SIG-M5 treated with dmso at 0.1 percent for 504 hours (cell line): ENCODE data around the gene RUVBL2.

Experiments
- DNase-seq: peaks from one replicate; lab custom pipeline; 2025; ENCODE audit not compliant: unreplicated experiment; lab: John Stamatoyannopoulos, UW

Gene RUVBL2

GRCh38 chr19:48963371-48964204 lies 30.1 kb upstream of the RUVBL2 start:
- peak; percentile 30 for DNase-seq

GRCh38 chr19:48964205-48965039 lies 29.3 kb upstream of the RUVBL2 start:
- DNase-seq = no peak

- DNase-seq = peak; percentile 92
These were observed 28.5 kb upstream of the RUVBL2 start, which contains the start of gene FTL for GRCh38 chr19:48965040-48965805. FTL (plus strand) TSS chr19:48965309; CDS start chr19:48965508, 199 bp downstream.

- peak; percentile 69 for DNase-seq
These were observed 27.7 kb upstream of the RUVBL2 start for GRCh38 chr19:48965806-48966540.

- DNase-seq = peak; percentile 44
These were observed 26.9 kb upstream of the RUVBL2 start for GRCh38 chr19:48966541-48967345.

- peak; percentile 88 for DNase-seq
These were observed 26.1 kb upstream of the RUVBL2 start for GRCh38 chr19:48967346-48968178.

- no peak for DNase-seq
These were observed 25.5 kb upstream of the RUVBL2 start for GRCh38 chr19:48968179-48968661.

- no peak for DNase-seq
These were observed 24.9 kb upstream of the RUVBL2 start for GRCh38 chr19:48968813-48969218.

GRCh38 chr19:48969276-48970138 lies 24.2 kb upstream of the RUVBL2 start:
- DNase-seq = peak; percentile 50

- no peak for DNase-seq
These were observed 23.4 kb upstream of the RUVBL2 start for GRCh38 chr19:48970139-48970766.

GRCh38 chr19:48970923-48971395 lies 22.7 kb upstream of the RUVBL2 start:
- DNase-seq = peak; percentile 78

- DNase-seq = peak; percentile 39
These were observed 17.5 kb upstream of the RUVBL2 start for GRCh38 chr19:48975947-48976847.

- DNase-seq = no peak
These were observed 16.6 kb upstream of the RUVBL2 start for GRCh38 chr19:48977061-48977460.

GRCh38 chr19:48982280-48982679 lies 11.4 kb upstream of the RUVBL2 start:
- DNase-seq = no peak

- no peak for DNase-seq
These were observed 8.0 kb upstream of the RUVBL2 start for GRCh38 chr19:48985711-48986110.

GRCh38 chr19:48986211-48986610 lies 7.5 kb upstream of the RUVBL2 start:
- no peak for DNase-seq
